WTC11 (cell line): ENCODE measurements around the gene HES2. TPM values are rescaled to one million over a fixed set of nuclear protein-coding genes. Genes with fewer than 3 reads are reported as not detected.

Experiments
- ATAC-seq: fragments of 200-7000 bp; cut with Tn5 transposase; 2 replicates; pipeline ENCODE4 v1.10.0; 2021; ENCODE audit warnings: mild to moderate bottlenecking, moderate library complexity
- CTCF ChIA-PET: fragments of 300-600 bp; sonication (Branson Sonifier 250); formaldehyde crosslinking; loops from one replicate; lab custom pipeline; 2021; ENCODE audit warnings: antibody characterized with exemption; lab: Charles Lee
- POLR2A ChIA-PET: fragments of 350-600 bp; sonication (Branson Sonifier 250); formaldehyde crosslinking; loops from one replicate; lab custom pipeline; 2021; ENCODE audit warnings: antibody characterized with exemption; lab: Charles Lee
- DNase-seq: peaks from one replicate; pipeline ENCODE4 v3.0.0; 2021; ENCODE audit warnings: low spot score
- H3K27ac Mint-ChIP-seq: 2 replicates; pipeline ENCODE4 v1.8.0; 2021; ENCODE audit warnings: mixed read lengths
- H3K27me3 Mint-ChIP-seq: 2 replicates; pipeline ENCODE4 v1.8.0; 2021; ENCODE audit warnings: low read depth, mild to moderate bottlenecking, moderate library complexity, mixed read lengths
- H3K36me3 Mint-ChIP-seq: 2 replicates; pipeline ENCODE4 v1.8.0; 2021; ENCODE audit warnings: mixed read lengths
- H3K4me1 Mint-ChIP-seq: 2 replicates; pipeline ENCODE4 v1.8.0; 2022; ENCODE audit warnings: mixed read lengths
- H3K4me3 Mint-ChIP-seq: 2 replicates; pipeline ENCODE4 v1.8.0; 2021; ENCODE audit warnings: mild to moderate bottlenecking, moderate library complexity, mixed read lengths
- H3K9me3 Mint-ChIP-seq: 2 replicates; pipeline ENCODE4 v1.8.0; 2021; ENCODE audit warnings: mixed read lengths
- ATF1 ChIP-seq: sonication (generic); formaldehyde crosslinking; IDR thresholded peaks from 2 replicates; pipeline ENCODE4 v1.8.1; 2023; ENCODE audit warnings: mild to moderate bottlenecking, moderate library complexity, missing genetic modification reagents
- E2F1 ChIP-seq: sonication (generic); formaldehyde crosslinking; IDR thresholded peaks from 2 replicates; pipeline ENCODE4 v1.8.0; 2022; ENCODE audit warnings: mild to moderate bottlenecking, missing genetic modification reagents
- E2F4 ChIP-seq: sonication (generic); formaldehyde crosslinking; IDR thresholded peaks from 2 replicates; pipeline ENCODE4 v1.8.1; 2022; ENCODE audit warnings: low read depth, mild to moderate bottlenecking, moderate library complexity, missing genetic modification reagents, borderline replicate concordance
- ESRRA ChIP-seq: sonication (generic); formaldehyde crosslinking; IDR thresholded peaks from 2 replicates; pipeline ENCODE4 v1.8.1; 2022; ENCODE audit warnings: mild to moderate bottlenecking, missing genetic modification reagents, borderline replicate concordance
- FOXJ3 ChIP-seq: sonication (generic); formaldehyde crosslinking; IDR thresholded peaks from 2 replicates; pipeline ENCODE4 v1.9.0; 2021; ENCODE audit warnings: missing genetic modification reagents, mild to moderate bottlenecking, borderline replicate concordance
- GABPB1 ChIP-seq: sonication (generic); formaldehyde crosslinking; IDR thresholded peaks from 2 replicates; pipeline ENCODE4 v1.8.1; 2023; ENCODE audit warnings: mild to moderate bottlenecking, missing genetic modification reagents
- HMGXB4 ChIP-seq: sonication (generic); formaldehyde crosslinking; IDR thresholded peaks from 2 replicates; pipeline ENCODE4 v1.8.1; 2023; ENCODE audit warnings: mild to moderate bottlenecking, moderate library complexity, missing genetic modification reagents
- JAZF1 ChIP-seq: fragments of 250-450 bp; sonication (Bioruptor Pico); IDR thresholded peaks from 2 replicates; pipeline ENCODE4 v1.9.0; 2021; ENCODE audit warnings: moderate library complexity, mild to moderate bottlenecking, inconsistent platforms
- MAX ChIP-seq: sonication (generic); formaldehyde crosslinking; IDR thresholded peaks from 2 replicates; pipeline ENCODE4 v1.8.0; 2022; ENCODE audit warnings: mild to moderate bottlenecking, missing genetic modification reagents
- MLX ChIP-seq: sonication (generic); formaldehyde crosslinking; IDR thresholded peaks from 2 replicates; pipeline ENCODE4 v1.8.1; 2023; ENCODE audit warnings: mild to moderate bottlenecking, missing genetic modification reagents, moderate library complexity
- NFATC4 ChIP-seq: fragments of 250-450 bp; sonication (Bioruptor Pico); IDR thresholded peaks from 2 replicates; pipeline ENCODE4 v1.9.0; 2021; ENCODE audit warnings: mild to moderate bottlenecking
- NR2C2 ChIP-seq: sonication (generic); formaldehyde crosslinking; IDR thresholded peaks from 2 replicates; pipeline ENCODE4 v1.8.0; 2022; ENCODE audit warnings: mild to moderate bottlenecking, missing genetic modification reagents
- SMAD3 ChIP-seq: sonication (generic); formaldehyde crosslinking; IDR thresholded peaks from 2 replicates; pipeline ENCODE4 v1.8.0; 2022; ENCODE audit warnings: missing genetic modification reagents, mild to moderate bottlenecking, borderline replicate concordance
- SP1 ChIP-seq: sonication (generic); formaldehyde crosslinking; conservative IDR thresholded peaks from 2 replicates; pipeline ENCODE4 v1.8.1; 2022; ENCODE audit warnings: missing genetic modification reagents
- TP53 ChIP-seq: sonication (generic); formaldehyde crosslinking; IDR thresholded peaks from 2 replicates; pipeline ENCODE4 v1.8.1; 2023; ENCODE audit warnings: mild to moderate bottlenecking, missing genetic modification reagents
- ZBTB21 ChIP-seq: sonication (generic); formaldehyde crosslinking; IDR thresholded peaks from 2 replicates; pipeline ENCODE4 v1.8.1; 2023; ENCODE audit warnings: mild to moderate bottlenecking, missing genetic modification reagents, borderline replicate concordance
- ZNF138 ChIP-seq: sonication (generic); formaldehyde crosslinking; conservative IDR thresholded peaks from 2 replicates; pipeline ENCODE4 v1.8.1; 2022; ENCODE audit warnings: mild to moderate bottlenecking, moderate library complexity, missing genetic modification reagents
- ZNF232 ChIP-seq: sonication (generic); formaldehyde crosslinking; IDR thresholded peaks from 2 replicates; pipeline ENCODE4 v1.8.0; 2022; ENCODE audit warnings: mild to moderate bottlenecking, missing genetic modification reagents
- ZNF317 ChIP-seq: sonication (generic); formaldehyde crosslinking; IDR thresholded peaks from 2 replicates; pipeline ENCODE4 v1.8.1; 2023; ENCODE audit warnings: low read depth, mild to moderate bottlenecking, moderate library complexity, missing genetic modification reagents, borderline replicate concordance
- ZNF423 ChIP-seq: fragments of 250-450 bp; sonication (Bioruptor Pico); IDR thresholded peaks from 2 replicates; pipeline ENCODE4 v2.1.2; 2022; ENCODE audit warnings: mild to moderate bottlenecking, moderate library complexity
- ZNF532 ChIP-seq: fragments of 250-450 bp; sonication (Bioruptor Pico); IDR thresholded peaks from 2 replicates; pipeline ENCODE4 v1.9.0; 2021; ENCODE audit warnings: mild to moderate bottlenecking, borderline replicate concordance
- ZNF671 ChIP-seq: fragments of 250-450 bp; sonication (Bioruptor Pico); IDR thresholded peaks from 2 replicates; pipeline ENCODE4 v1.8.0; 2021; ENCODE audit warnings: mild to moderate bottlenecking
- ZSCAN18 ChIP-seq: fragments of 250-450 bp; sonication (Bioruptor Pico); IDR thresholded peaks from 2 replicates; pipeline ENCODE4 v2.1.2; 2022; ENCODE audit warnings: mild to moderate bottlenecking, moderate library complexity
- total RNA-seq: library from RNA; stranded (reverse); gene quantifications from 3 replicates; pipeline ENCODE4 v1.2.3, GENCODE V29; 2021

HES2 gene
- total RNA-seq, 1 experiment from 2014 or later: 2.7 TPM

GRCh38 chr1:6450005-6450450, 30.3 kb upstream of the HES2 start:
- Mint-ChIP-seq H3K4me3 (peak overlapping the region; percentile 67; the same call in 1 of the 2 replicates), H3K27ac (no peak overlapping the region), H3K4me1 (peaks cover 28% of the 10 kb centered on the region), H3K9me3 (no peaks in the 10 kb centered on the region), H3K36me3 (peaks cover 2% of the 10 kb centered on the region; the same call in 1 of the 2 replicates), H3K27me3 (no peaks in the 10 kb centered on the region; the same call in 1 of the 2 replicates)
- no peak for ATAC-seq
- ChIA-PET CTCF (interaction anchor here (0.9 to 6.4 kb wide), 12 partner anchors 9 to 210 kb away, joined by 3 to 85 read pairs (median 23); partner anchors contain the start of genes HES2, PLEKHG5 and TNFRSF25), POLR2A (no interaction called here)
- TF ChIP-seq ZSCAN18 (CRISPR knock-in tag) (no peak), ESRRA (no peak), E2F1 (CRISPR knock-in tag) (no peak), TP53 (CRISPR knock-in tag) (no peak), ZNF423 (CRISPR knock-in tag) (no peak), SMAD3 (CRISPR knock-in tag) (no peak), ZNF138 (CRISPR knock-in tag) (no peak), E2F4 (CRISPR knock-in tag) (no peak), ZNF671 (CRISPR knock-in tag) (no peak), NR2C2 (CRISPR knock-in tag) (no peak), ZBTB21 (CRISPR knock-in tag) (no peak), MAX (CRISPR knock-in tag) (no peak), NFATC4 (no peak), ATF1 (CRISPR knock-in tag) (no peak), HMGXB4 (CRISPR knock-in tag) (no peak), MLX (CRISPR knock-in tag) (no peak), GABPB1 (no peak)
- TF ChIP-seq, all 79 proteins: peak for 0
- no peak for DNase-seq

- H3K9me3 Mint-ChIP-seq: no peaks in the 10 kb centered on the region
- 0 out of 2 replicates have a peak overlapping the region, but pooled peaks have one; percentile 48 for H3K27ac Mint-ChIP-seq
- POLR2A ChIA-PET: no interaction called here
- ATAC-seq (peak; percentile 13), DNase-seq (peak; percentile 73)
- H3K4me3 Mint-ChIP-seq: peak overlapping the region; percentile 67
- CTCF ChIA-PET: interaction anchor here (0.6 to 6.4 kb wide), 29 partner anchors 8 to 244 kb away, joined by 3 to 85 read pairs (median 8); partner anchors contain the start of genes ACOT7, HES2, PLEKHG5 and TNFRSF25
- no peaks in the 10 kb centered on the region; the same call in 1 of the 2 replicates for H3K27me3 Mint-ChIP-seq
- TF ChIP-seq ZNF232 (no peak), SP1 (CRISPR knock-in tag) (0 out of 2 replicates have a peak, but pooled peaks have one; percentile 30), ZNF532 (CRISPR knock-in tag) (no peak), ZNF317 (CRISPR knock-in tag) (no peak), SMAD3 (CRISPR knock-in tag) (no peak), ESRRA (no peak), FOXJ3 (CRISPR knock-in tag) (no peak), JAZF1 (CRISPR knock-in tag) (no peak)
- H3K36me3 Mint-ChIP-seq: peaks cover 2% of the 10 kb centered on the region; the same call in 1 of the 2 replicates
- H3K4me1 Mint-ChIP-seq: peaks cover 31% of the 10 kb centered on the region
Measured at GRCh38 chr1:6448749-6449631, 29.3 kb upstream of the HES2 start.
